Esophagus muscularis mucosa (tissue), 4 donors: ENCODE measurements around the gene COQ9. TPM values are rescaled to one million over a fixed set of nuclear protein-coding genes. Genes with fewer than 3 reads are reported as not detected.

Source experiments
- DNase-seq: peaks from one replicate; pipeline ENCODE4 v3.0.0-alpha.2; 2017; ENCODE audit errors: extremely low spot score
- H3K27ac ChIP-seq, 4 donors: fragments of 200-600 bp; sonication (generic); replicated peaks in 1 of 4; 1 replicate in 3 of 4; 2 replicates in 1 of 4; pipeline ENCODE4 v1.5.1; 2016 to 2019; ENCODE audit warnings: mild to moderate bottlenecking in 1 of 4
- H3K27me3 ChIP-seq, 4 donors: fragments of 200-600 bp; sonication (generic); one replicate each; pipeline versions ENCODE4 v1.5.1 to v1.6.0; 2016 to 2019
- H3K36me3 ChIP-seq, 4 donors: fragments of 200-600 bp; sonication (generic); one replicate each; pipeline ENCODE4 v1.5.1; 2016 to 2019
- H3K4me1 ChIP-seq, 4 donors: fragments of 200-600 bp; sonication (generic); one replicate each; pipeline ENCODE4 v1.5.1; 2016 to 2019
- H3K4me3 ChIP-seq, 4 donors: fragments of 200-600 bp; sonication (generic); 1 replicate in 2 of 4; 2 replicates in 2 of 4; pipeline ENCODE4 v1.5.1; 2016 to 2019; ENCODE audit warnings: mild to moderate bottlenecking in 4 of 4, moderate library complexity in 1 of 4
- H3K9me3 ChIP-seq, 4 donors: fragments of 200-600 bp; sonication (generic); 1 replicate in 3 of 4; 2 replicates in 1 of 4; pipeline ENCODE4 v1.5.1; 2016 to 2019
- EP300 ChIP-seq: sonication (generic); formaldehyde crosslinking; IDR thresholded peaks from one replicate; pipeline ENCODE4 v1.6.1; 2017; ENCODE audit warnings: antibody characterized with exemption
- POLR2A ChIP-seq: fragments of 450-650 bp; IDR thresholded peaks from one replicate; pipeline ENCODE4 v1.6.1; 2017; ENCODE audit warnings: antibody characterized with exemption, moderate library complexity, mild to moderate bottlenecking, low read depth
- POLR2AphosphoS5 ChIP-seq, 2 donors: sonication (generic); formaldehyde crosslinking; IDR thresholded peaks; one replicate each; pipeline ENCODE4 v1.6.1; 2017; ENCODE audit warnings: antibody characterized with exemption in 2 of 2
- WGBS: methylation state at CpG from one replicate; pipeline ENCODE4 v1.1.5; 2018; 5-methylcytosine and 5-hydroxymethylcytosine counted together
- intact Hi-C: fragments of 100-400 bp; cut with DNase I; formaldehyde crosslinking; loops from one replicate; pipeline ENCODE4 v1.15.1; 2023
- total RNA-seq, 4 donors: library from RNA; depleted of rRNA; stranded (reverse); fragments of >200 nt; gene quantifications; one replicate each; pipeline versions ENCODE4 v1.1.0 to v1.2.1, GENCODE V29; 2016
- TF ChIP-seq, protein P1 (sequence below), 3 experiments: fragments of 200-600 bp in 2 of 3; fragments of 450-650 bp in 1 of 3; sonication (generic) in 2 of 3; IDR thresholded peaks; one replicate each; pipeline ENCODE4 v1.5.1; 2017 to 2019; ENCODE audit warnings: antibody characterized with exemption in 3 of 3, mild to moderate bottlenecking in 2 of 3, moderate library complexity in 1 of 3

COQ9 gene
- total RNA-seq, 4 donors from 2014 or later: 77.2 to 115 (median 93.3) TPM

DNA sequence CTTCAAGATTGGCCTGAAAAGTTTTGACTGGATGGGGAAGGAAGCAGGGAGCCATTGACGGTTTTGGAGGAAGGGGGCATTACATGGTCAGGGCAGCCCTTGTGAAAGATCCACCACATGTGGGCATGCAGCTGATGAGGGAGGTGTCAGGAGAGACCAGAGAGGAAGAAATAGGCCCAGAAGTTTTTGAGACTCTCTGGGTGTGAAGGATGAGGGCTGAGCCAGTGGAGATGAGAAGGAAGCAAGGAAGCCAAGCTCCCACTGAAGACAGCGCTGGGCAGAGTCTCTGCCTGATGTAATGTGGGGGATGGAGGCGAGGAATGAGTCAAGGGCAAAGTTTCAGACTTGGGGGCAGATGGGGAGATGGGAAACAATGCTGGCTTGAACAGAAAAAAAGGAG is 42.2 kb upstream of the COQ9 start:
- Histone ChIP-seq H3K4me3 (no peak overlapping the region), H3K27ac (no peak overlapping the region), H3K36me3 (no peaks in the 10 kb centered on the region), H3K27me3 (no peaks in the 10 kb centered on the region), H3K4me1 (peaks cover 4 to 13% (median 8%) of the 10 kb centered on the region in 4 donors), H3K9me3 (no peaks in the 10 kb centered on the region)
- 75% methylated on average over 3 of the region's 3 CpGs for WGBS
- TF ChIP-seq POLR2AphosphoS5 (IDR thresholded peaks at IDR 0.05): no peak
- TF ChIP-seq EP300: no peak
- no peak for TF ChIP-seq POLR2A
- TF ChIP-seq, protein P1, sequence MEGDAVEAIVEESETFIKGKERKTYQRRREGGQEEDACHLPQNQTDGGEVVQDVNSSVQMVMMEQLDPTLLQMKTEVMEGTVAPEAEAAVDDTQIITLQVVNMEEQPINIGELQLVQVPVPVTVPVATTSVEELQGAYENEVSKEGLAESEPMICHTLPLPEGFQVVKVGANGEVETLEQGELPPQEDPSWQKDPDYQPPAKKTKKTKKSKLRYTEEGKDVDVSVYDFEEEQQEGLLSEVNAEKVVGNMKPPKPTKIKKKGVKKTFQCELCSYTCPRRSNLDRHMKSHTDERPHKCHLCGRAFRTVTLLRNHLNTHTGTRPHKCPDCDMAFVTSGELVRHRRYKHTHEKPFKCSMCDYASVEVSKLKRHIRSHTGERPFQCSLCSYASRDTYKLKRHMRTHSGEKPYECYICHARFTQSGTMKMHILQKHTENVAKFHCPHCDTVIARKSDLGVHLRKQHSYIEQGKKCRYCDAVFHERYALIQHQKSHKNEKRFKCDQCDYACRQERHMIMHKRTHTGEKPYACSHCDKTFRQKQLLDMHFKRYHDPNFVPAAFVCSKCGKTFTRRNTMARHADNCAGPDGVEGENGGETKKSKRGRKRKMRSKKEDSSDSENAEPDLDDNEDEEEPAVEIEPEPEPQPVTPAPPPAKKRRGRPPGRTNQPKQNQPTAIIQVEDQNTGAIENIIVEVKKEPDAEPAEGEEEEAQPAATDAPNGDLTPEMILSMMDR (IDR thresholded peaks at IDR 0.05): no peak
- no peak for DNase-seq
- intact Hi-C loops: no loop called here

DNA sequence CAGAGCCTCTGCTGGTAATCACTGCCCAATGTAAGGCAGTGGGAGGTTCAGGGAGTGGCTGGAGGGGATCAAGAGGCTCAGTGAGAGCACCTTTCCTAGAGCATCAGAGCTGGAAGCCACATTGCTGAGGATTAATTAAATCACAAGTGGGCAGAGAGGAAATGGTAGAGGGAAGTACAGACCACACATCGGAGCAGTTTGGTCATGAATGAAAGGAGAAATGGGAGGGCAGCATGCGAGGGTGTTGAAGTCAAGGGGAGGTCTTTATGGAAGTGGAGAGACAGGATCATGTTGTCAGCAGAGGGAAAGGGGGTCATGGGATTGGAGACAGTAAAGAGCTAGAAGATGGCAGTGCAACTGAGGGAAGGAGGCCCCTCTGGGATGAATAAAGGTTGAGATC is 40.4 kb upstream of the COQ9 start:
- TF ChIP-seq POLR2AphosphoS5 (IDR thresholded peaks at IDR 0.05): no peak
- no peak for TF ChIP-seq EP300
- TF ChIP-seq, protein P1 (IDR thresholded peaks at IDR 0.05): no peak
- no peak for TF ChIP-seq POLR2A
- Histone ChIP-seq H3K27me3 (no peaks in the 10 kb centered on the region), H3K4me3 (no peak overlapping the region), H3K9me3 (no peaks in the 10 kb centered on the region), H3K27ac (no peak overlapping the region), H3K36me3 (no peaks in the 10 kb centered on the region), H3K4me1 (peaks cover 10 to 21% (median 16%) of the 10 kb centered on the region in 4 donors)
- intact Hi-C loops: no loop called here
- no peak for DNase-seq
- 65% methylated on average over 2 of the region's 2 CpGs for WGBS

DNA sequence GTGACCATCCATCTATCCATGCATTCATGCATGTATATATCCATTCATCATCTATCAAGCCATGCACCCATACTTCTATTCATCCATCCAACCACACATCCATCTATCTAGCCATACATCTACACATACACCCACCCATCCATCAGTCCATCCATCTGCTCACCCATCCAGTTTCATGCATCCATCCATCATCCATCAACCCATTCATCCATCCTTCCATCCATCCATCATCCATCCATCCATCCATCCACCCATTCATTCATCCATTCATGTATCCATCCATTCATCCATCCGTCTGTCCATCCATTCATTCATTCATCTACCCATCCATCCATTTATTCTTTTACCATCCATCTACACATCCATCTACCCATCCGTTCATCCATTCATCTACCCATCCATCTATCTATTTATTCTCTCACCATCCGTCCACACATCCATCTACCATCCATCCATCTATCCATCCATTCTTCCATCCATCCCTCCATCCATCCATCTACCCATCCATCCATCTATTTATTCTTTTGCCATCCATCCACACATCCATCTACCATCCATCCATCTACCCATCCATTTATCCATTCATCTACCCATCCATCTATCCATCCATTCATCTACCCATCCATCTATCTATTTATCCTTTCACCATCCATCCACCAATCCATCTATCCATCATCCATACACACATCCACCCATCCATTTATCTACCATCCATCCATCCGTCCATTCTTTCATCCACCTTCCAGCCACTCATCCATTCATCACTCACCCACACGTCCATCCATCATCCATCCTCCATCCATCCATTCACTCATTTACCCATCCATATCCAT is 39.5 kb upstream of the COQ9 start:
- TF ChIP-seq POLR2AphosphoS5 (IDR thresholded peaks at IDR 0.05): no peak
- no peak for TF ChIP-seq POLR2A
- no peak for TF ChIP-seq EP300
- Histone ChIP-seq H3K4me3 (no peak overlapping the region), H3K9me3 (no peaks in the 10 kb centered on the region), H3K36me3 (no peaks in the 10 kb centered on the region), H3K27me3 (no peaks in the 10 kb centered on the region), H3K27ac (no peak overlapping the region), H3K4me1 (peaks cover 10 to 21% (median 16%) of the 10 kb centered on the region in 4 donors)
- WGBS: 89% methylated on average over 5 of the region's 5 CpGs
- DNase-seq: no peak
- intact Hi-C loops: no loop called here

DNA sequence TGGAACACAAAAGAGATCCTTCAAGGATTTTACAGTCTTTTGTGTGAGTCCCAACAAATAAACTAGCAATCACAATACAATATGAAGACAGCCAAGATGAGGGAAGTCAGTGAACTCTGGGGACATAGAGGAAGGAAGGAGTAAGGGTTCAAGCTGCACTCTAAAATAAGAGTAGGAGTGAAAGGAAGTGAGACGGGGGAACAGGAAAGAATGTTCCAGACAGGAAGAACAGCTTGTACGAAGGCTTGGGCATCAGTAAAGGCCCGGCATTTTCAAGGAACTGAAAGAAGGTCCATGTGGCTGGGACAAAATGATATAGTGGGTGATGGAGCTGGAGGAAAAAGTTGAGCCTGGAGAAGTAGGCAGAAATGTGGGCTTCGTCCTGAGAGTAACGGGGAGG is 38.2 kb upstream of the COQ9 start:
- DNase-seq: no peak
- Histone ChIP-seq H3K4me3 (no peak overlapping the region), H3K9me3 (no peaks in the 10 kb centered on the region), H3K27me3 (no peaks in the 10 kb centered on the region), H3K4me1 (peaks cover 10 to 21% (median 16%) of the 10 kb centered on the region in 4 donors), H3K36me3 (no peaks in the 10 kb centered on the region), H3K27ac (peak overlapping the region in 3 of 4 donors; percentile 8 to 55 (median 16))
- 70% methylated on average over 5 of the region's 5 CpGs for WGBS
- no peak for TF ChIP-seq POLR2A
- peak; percentile 30 to 31 for TF ChIP-seq POLR2AphosphoS5 (IDR thresholded peaks at IDR 0.05)
- TF ChIP-seq, protein P1 (IDR thresholded peaks at IDR 0.05): no peak
- intact Hi-C loops: no loop called here

DNA sequence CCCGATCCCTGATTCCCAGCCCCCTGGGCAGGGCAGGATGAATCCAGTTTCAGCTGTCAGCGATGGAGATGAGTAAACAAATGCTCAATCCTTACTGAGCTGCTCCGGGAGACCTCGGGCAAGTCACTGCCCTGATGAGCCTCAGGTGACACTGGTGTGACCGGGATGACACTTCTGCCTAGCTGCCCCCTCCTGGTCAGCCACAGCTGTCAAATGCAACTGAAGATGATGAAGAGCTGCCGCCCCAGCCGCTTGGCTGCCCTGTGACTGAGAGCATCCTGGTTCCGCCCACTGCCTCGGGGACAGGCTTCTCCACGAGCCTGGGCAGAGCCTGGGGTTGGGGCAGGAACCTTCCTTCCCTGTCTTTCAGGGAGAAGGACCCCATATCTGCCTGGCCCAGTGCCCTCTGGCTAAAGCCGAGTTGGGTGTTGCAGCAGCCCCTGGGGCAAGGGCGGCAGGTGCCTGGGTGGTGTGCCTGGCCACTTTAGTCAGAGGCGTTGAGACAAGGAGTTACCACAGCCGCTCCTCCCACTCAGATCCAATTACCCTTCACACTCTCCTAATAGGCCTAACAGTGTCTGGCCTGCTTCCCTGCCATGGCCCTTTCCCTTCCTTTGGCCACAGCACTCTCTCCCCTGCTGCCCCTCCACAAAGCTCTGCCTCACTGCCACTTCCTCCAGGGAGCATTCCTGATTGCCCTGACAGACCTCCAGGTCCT is 37.2 kb upstream of the COQ9 start:
- H3K27ac ChIP-seq: peak overlapping the region in 2 of 4 donors; percentile 8 to 26
- intact Hi-C loops: no loop called here
- no peak for DNase-seq
- no peaks in the 10 kb centered on the region for H3K27me3 ChIP-seq
- no peak overlapping the region for H3K4me3 ChIP-seq
- H3K9me3 ChIP-seq: no peaks in the 10 kb centered on the region
- peaks cover 10 to 21% (median 16%) of the 10 kb centered on the region in 4 donors for H3K4me1 ChIP-seq
- TF ChIP-seq, protein P1 (IDR thresholded peaks at IDR 0.05): no peak
- TF ChIP-seq EP300: no peak
- TF ChIP-seq POLR2A: no peak
- no peak for TF ChIP-seq POLR2AphosphoS5 (IDR thresholded peaks at IDR 0.05)
- no peaks in the 10 kb centered on the region for H3K36me3 ChIP-seq
- WGBS: 73% methylated on average over 6 of the region's 14 CpGs
